GM21528 (cell line): ENCODE measurements around the gene PREX1.
"Not testable (repeated sequence)": the region's sequence is repeated elsewhere in the genome, so short reads cannot be mapped to it uniquely, and the experiment has no call there.

Experiments used
- ATAC-seq: cut with Tn5 transposase; IDR thresholded peaks from one replicate; pipeline ENCODE4 v1.9.1; 2021; ENCODE audit warnings: mild to moderate bottlenecking, moderate library complexity; ENCODE audit not compliant: unreplicated experiment, low FRiP score

PREX1 gene

DNA sequence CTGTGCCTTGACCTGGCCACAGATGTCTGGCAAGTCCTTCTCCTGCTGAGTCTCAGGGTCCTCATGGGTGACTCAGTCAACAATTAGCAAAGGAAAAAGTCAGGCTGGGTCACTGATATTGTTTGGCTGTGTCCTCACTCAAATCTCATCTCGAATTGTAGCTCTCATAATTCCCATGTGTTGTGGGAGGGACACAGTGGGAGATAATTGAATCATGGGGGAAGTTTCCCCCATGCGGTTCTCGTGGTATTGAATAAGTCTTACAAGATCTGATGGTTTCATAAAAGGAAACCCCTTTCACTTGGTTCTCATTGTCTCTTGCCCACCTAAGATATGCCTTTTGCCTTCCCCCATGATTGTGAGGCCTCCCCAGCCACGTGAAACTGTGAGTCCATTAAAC, 45.7 kb downstream of the PREX1 start:
- no peak for ATAC-seq

- ATAC-seq: no peak
Observed at GRCh38 chr20:48781634-48782033, 46.2 kb downstream of the PREX1 start.

DNA sequence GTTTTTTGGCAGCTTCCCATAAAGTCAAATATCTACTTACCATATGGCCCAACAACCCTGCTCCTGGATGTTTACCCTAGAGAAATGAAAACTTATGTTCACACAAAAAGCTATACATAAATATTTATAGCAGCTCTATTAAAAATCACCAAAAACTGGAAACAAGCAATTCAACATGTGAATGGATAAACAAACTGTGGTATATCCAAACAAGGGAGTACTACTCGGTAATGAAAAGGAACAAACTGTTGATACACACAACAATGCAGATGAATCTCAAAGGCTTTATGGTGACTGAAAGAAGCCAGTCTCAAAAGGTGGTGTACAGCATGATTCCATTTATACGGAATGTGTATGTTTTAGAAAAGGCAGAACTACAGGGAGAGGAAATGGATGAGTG, 48.4 kb downstream of the PREX1 start:
- ATAC-seq: no peak

DNA sequence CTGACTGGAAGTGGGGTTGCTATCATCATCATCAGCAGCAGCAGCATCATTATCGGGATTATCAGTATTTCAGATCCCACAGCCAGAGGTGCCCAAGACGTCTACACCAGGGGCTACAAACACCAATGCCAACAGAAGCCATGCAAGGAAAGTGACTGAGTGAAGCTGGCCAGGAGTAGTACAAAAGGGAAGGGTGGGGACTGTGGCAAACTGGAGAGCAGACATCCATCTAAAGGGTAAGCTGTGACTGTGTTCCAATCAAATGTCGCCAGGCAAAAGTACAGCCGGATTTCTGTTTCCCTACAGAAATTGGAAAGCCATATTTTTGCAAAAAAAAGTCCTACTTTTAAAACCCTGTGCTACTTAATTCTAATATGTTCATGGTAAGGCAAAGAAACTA, 50.0 kb downstream of the PREX1 start:
- ATAC-seq: no peak

GRCh38 chr20:48777005-48777404, 50.8 kb downstream of the PREX1 start:
- ATAC-seq: no peak

- ATAC-seq: no peak
Observed at GRCh38 chr20:48776306-48776705, 51.5 kb downstream of the PREX1 start.

- not testable (repeated sequence) for ATAC-seq
Observed at GRCh38 chr20:48775545-48775944, 52.3 kb downstream of the PREX1 start.

DNA sequence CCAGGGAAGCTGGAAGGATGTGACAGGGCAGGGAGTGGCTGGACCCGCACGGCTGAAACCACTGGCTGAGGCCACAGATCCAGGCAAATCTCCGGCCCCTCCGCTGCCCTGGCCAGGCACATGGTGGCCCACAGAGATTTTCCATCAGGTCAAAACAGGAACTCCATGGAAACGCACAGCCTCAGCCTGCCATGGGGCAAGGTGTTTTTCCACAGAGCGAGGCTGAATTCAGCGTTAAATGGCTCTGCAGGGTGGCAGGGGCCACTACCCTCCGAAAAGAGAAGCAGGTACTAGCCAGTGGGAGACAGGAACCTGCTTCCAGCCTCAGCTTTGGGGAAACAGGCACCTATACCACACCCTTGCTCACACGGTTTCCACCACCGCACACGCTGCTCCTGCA, 53.1 kb downstream of the PREX1 start:
- no peak for ATAC-seq

DNA sequence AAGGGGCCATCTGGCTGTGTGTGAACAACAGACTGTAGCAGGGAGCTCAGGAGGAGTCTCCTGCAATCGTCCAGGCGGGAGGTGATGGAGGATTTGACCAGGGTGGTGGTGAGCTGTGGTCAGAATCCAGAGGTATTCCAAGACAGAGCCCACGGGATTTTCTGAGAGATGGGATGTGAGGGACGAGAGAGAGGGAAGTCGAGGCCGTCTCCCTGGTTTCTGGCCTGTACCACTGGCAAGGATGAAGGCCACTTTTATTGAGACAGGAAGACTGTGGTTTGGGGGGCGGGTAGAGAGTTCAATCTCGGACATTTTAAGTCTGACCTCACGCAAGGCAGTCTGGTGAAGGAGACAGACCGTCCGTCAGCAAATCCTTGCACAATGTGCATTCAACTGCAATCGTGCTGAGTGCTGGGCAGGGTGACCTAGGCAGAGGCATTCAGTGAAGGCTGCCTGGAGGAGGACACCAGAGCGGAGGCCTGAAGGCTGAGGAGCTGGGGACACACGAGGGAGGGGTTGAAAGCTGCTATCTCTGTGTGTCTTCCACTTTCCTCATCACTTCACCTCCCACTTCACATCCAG, 53.9 kb downstream of the PREX1 start:
- ATAC-seq: no peak

- ATAC-seq: no peak
Observed at GRCh38 chr20:48772183-48772976, 55.4 kb downstream of the PREX1 start.

GRCh38 chr20:48771542-48771941, 56.3 kb downstream of the PREX1 start:
- no peak for ATAC-seq

DNA sequence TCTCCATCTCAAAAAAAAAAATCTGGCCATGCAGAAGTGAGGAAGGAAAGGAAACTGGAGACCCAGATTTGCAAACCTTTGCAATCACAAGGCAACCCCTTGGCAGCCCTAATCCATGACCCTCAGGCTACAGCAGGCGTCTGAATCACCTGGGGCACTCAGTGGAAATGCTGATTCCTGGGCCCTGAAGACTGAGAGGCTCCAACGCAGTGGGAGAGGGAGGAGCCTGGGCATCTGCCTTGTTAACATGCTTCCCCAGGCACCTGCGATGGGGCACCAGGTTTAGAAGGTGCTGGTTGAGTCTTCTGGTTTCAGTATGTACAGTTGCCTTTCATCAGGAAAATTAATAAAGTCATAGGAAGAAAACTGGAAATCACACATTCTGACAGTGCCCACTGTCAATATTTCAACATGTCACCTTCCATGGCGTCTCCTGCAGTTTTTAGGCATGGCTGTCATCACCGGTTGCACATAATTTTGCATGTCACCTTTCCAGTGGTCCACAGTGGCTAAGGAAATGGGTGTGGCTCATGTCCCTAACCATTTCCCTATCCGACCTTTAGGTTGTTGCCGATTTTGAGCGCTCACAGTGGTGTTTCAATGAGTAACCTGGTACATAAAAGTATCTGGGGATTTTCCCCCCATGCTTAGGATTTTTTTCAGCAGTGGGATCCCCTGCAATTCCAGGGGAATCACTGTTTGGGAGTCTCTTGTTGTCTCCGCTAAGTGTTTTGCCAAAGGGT, 56.9 kb downstream of the PREX1 start:
- ATAC-seq: no peak

DNA sequence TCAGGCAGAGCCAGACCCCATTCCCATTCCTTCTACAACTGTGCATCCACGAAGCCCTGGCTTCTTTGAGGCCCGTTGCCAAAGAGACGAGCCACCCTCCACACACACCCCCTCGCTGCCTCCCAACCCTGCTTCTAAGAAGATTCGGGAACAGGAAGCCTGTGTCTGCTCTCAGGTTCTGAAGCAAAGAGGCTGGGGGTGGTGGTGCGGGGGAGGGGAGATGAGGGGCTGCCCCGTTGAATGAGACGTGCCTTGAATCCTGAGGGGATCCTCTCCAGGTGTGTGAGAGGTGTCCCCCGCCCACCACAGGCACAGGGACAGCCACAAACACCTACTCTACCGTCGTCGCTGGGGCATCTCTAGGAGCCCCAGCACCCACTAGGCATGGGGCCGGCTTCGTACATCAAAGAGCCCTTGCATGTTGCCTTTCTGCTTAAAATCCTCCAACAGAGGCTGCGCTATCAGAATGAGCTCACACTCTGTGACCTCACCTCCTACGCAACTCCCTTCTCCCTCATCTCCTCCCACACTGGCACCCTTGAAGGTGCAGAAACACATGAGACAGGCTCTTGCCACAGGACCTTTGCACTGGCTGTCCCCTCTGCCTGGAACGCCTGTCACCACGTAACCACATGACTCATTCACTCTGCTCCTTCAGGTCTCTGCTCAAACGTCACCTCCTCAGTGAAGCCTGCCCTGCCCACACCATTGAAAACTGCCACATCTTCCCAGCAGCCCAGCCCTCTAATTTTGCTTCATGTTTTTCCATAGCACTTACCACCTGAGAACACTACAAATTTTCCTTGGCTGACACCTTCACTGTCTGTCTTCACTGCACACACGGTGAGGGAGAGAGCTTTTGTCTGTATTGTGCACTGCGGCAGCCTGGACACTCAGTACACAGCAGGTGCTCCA, 58.5 kb downstream of the PREX1 start:
- ATAC-seq: no peak

DNA sequence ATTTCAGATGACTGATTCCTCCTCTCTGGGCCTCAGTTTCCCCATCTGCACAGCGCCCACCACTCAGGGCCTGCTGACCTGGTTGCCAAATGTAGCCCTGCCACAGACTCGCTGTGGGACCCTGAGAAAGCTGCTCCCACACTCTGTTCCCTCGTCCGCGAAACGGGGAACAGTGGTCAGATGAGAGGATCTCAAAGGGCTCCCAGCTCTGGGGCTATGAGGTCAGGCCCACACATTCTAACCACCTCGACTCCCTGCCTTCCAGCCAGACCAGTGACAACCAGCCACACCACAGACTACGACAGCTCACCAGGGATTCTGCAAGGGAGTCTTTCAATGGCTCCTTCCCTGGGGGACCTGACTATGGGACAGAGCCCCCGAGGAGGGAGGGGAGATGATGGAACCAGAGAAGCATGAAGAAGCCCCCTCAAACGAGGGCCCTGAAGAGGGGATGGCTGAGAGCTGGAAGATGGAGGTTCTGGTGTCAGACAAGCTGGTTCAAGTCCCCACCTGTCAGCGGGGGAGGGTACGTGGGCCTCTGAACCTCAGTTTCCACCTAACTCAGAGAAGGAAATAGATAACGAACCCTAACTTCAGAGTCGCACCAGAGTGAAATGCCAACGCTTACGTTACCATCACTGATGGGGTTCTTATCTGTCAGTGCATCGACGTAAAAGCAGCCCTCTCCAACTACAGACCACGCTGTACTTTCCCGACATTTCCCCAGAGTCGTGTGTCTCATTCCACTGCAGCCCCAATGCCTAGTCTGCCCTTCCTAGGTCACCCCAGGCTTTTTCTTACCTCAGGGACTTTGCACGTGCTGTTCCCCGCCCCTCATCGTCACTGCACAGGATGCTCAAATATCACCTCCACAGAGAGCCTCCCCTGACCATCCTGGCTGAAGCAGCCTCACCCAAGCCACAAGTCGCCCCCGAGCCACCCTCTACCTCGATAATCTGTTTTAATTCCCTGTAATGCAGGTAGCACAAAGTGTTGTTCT, 60.5 kb downstream of the PREX1 start:
- ATAC-seq: no peak

DNA sequence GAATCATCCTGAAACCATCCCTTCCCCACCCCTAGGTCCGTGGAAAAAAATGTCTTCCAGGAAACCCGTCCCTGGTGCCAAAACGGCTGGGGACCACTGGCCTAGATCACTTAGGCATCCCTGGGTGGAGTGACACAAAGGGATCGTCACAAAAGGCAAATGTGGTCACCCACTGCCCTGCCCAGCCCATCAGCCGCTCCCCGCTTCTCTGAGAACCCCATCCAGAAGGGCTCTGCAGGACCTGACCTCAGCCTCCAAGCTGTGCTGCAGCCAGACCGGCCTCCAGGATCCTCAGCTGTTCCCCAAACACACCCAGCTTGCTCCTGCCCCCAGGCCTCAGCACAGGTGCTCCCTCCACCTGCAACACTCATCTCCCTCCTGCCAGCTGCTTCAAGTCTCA, 61.6 kb downstream of the PREX1 start:
- ATAC-seq: no peak

DNA sequence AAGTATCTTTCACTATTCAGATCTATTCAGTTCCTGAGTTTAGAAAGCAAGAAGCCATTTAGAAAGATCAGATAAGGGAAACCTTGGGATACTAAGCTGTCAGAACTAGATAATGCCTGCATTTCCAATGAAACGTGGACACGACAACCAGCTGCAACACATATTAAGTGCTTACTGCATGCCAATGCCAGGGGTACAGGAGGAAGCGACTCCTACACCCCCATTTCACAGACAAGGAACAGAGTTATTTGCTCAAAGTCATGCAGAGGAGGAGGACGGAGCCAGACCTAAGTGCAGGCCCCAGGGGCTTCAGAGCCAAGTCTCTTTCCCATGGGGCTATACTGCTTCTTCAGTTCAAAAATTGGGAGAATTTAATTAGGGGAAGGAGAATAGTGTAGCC, 62.4 kb downstream of the PREX1 start:
- ATAC-seq: no peak

DNA sequence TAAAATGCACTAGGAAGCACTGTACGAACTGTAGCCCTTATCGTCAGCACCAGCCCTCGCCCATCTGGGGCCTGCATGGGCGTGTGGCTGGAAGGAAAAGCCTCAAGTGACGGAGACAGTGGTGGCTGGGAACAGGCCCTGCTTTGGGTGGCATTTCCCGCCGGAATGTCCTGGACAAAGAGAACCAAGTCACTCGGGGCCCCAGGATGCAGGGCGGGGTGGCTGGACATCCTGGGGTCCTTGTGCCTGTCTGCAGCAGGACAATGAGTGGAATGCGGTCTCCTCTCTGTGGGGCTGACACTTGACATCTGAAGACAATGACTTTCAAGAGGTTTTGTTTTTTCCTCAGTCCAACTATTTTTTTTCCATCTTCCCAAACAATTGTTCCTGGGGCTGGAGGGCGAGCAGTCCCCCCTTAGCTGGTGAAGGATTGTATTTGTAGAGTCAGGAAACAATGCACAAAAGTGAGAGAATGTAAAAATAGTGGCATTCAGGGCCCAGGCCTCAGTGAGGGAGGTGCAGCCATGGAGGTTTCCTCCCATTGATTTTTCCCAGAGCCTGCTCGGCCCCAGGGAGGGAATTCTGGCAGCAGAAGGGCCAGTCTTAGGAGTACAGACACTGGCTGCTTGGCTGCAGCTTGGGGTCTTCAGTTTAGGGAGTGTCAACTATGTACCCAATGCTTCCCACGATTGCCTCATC, 64.4 kb downstream of the PREX1 start:
- ATAC-seq: no peak

DNA sequence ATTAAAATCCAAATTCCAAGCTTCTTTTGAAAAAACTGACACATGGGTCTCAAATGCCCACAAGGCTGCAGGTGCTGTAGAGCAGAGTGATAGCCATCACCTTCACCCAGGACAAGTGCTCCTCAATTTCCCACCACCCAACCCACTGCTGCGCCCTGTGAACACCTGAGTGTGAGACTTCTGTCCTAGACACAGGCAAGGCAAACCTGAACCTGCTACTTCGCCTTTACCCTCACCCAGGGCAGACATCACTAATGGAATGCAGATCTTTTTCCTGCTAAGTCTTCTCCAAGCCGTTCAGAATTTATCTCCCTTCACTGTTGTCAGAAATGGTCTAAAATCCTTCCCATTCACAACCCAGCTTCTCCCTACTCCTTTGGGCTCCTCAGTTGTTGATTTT, 65.9 kb downstream of the PREX1 start:
- ATAC-seq: no peak
